Measurements from ENCODE around the gene KCNJ4.
A peak's percentile ranks its signal among the peaks of the same experiment; 100 is the strongest.

The KCNJ4 gene

GRCh38 chr22:38456272-38456835, 1.4 kb upstream of the KCNJ4 start:
- H3K36me3 ChIP-seq, result no peaks in the 10 kb centered on the region
- peaks cover 58% of the 10 kb centered on the region for H3K27me3 ChIP-seq
- no peaks in the 10 kb centered on the region for H3K4me1 ChIP-seq
- no peak for DNase-seq
- no peak for TF ChIP-seq CTCF (IDR thresholded peaks at IDR 0.05; ENCODE audit: low read depth, low read length)
- no peak overlapping the region for H3K4me3 ChIP-seq (ENCODE audit: low read depth, low read length)
- H3K9me3 ChIP-seq, result no peaks in the 10 kb centered on the region

GRCh38 chr22:38455530-38456271, 702 bp upstream of the KCNJ4 start:
- no peaks in the 10 kb centered on the region for H3K36me3 ChIP-seq
- H3K4me3 ChIP-seq (ENCODE audit: low read depth, low read length), result peak overlapping the region; percentile 24
- H3K9me3 ChIP-seq, result no peaks in the 10 kb centered on the region
- TF ChIP-seq CTCF (IDR thresholded peaks at IDR 0.05; ENCODE audit: low read depth, low read length), result no peak
- peaks cover 60% of the 10 kb centered on the region for H3K27me3 ChIP-seq
- no peaks in the 10 kb centered on the region for H3K4me1 ChIP-seq
- DNase-seq, result peak; percentile 64

GRCh38 chr22:38454353-38455075, 485 bp downstream of the KCNJ4 start:
- H3K27me3 ChIP-seq, result peaks cover 63% of the 10 kb centered on the region
- H3K4me1 ChIP-seq, result no peaks in the 10 kb centered on the region
- H3K36me3 ChIP-seq, result no peaks in the 10 kb centered on the region
- no peak for TF ChIP-seq CTCF (IDR thresholded peaks at IDR 0.05; ENCODE audit: low read depth, low read length)
- H3K9me3 ChIP-seq, result no peaks in the 10 kb centered on the region
- no peak overlapping the region for H3K4me3 ChIP-seq (ENCODE audit: low read depth, low read length)
- DNase-seq, result no peak

- Histone ChIP-seq H3K36me3 (no peaks in the 10 kb centered on the region), H3K27me3 (peaks cover 59% of the 10 kb centered on the region), H3K9me3 (no peaks in the 10 kb centered on the region), H3K4me3 (ENCODE audit: low read depth, low read length) (no peak overlapping the region), H3K4me1 (no peaks in the 10 kb centered on the region)
- DNase-seq, result no peak
- TF ChIP-seq CTCF (IDR thresholded peaks at IDR 0.05; ENCODE audit: low read depth, low read length), result no peak
Measured at GRCh38 chr22:38453996-38454352, 1.0 kb downstream of the KCNJ4 start.

- peaks cover 51% of the 10 kb centered on the region for H3K27me3 ChIP-seq
- no peaks in the 10 kb centered on the region for H3K9me3 ChIP-seq
- H3K36me3 ChIP-seq, result no peaks in the 10 kb centered on the region
- H3K4me1 ChIP-seq, result no peaks in the 10 kb centered on the region
- no peak for TF ChIP-seq CTCF (IDR thresholded peaks at IDR 0.05; ENCODE audit: low read depth, low read length)
- no peak for DNase-seq
- no peak overlapping the region for H3K4me3 ChIP-seq (ENCODE audit: low read depth, low read length)
Measured at GRCh38 chr22:38453066-38453672, 1.8 kb downstream of the KCNJ4 start.
